ENCODE results near the gene OR2T10.
"Not testable (repeated sequence)": the region's sequence is repeated elsewhere in the genome, so short reads cannot be mapped to it uniquely, and the experiment has no call there.

OR2T10 gene

GRCh38 chr1:248597589-248597988, at the start of gene OR2T10:
TSS of gene OR2T10 (minus strand) at chr1:248597700. CDS start at chr1:248593768, 3,932 bp downstream.
- no peak for DNase-seq

- not testable (repeated sequence) for DNase-seq
Observed at GRCh38 chr1:248645178-248645577, 47.7 kb upstream of the OR2T10 start, which contains the start of gene OR2T35. TSS of gene OR2T35 (minus strand) at chr1:248645278. CDS start at chr1:248639258, 6,020 bp downstream.

- DNase-seq, result not testable (repeated sequence)
Observed at GRCh38 chr1:248642971-248643651, 45.6 kb upstream of the OR2T10 start.

- DNase-seq, result not testable (repeated sequence)
Observed at GRCh38 chr1:248641583-248641982, 44.1 kb upstream of the OR2T10 start.

- DNase-seq, result not testable (repeated sequence)
Observed at GRCh38 chr1:248640906-248641305, 43.4 kb upstream of the OR2T10 start.

GRCh38 chr1:248639652-248640051, 42.2 kb upstream of the OR2T10 start:
- DNase-seq, result not testable (repeated sequence)

GRCh38 chr1:248636612-248637011, 39.1 kb upstream of the OR2T10 start:
- not testable (repeated sequence) for DNase-seq

GRCh38 chr1:248634991-248635390, 37.5 kb upstream of the OR2T10 start, which contains the start of gene OR2T11:
TSS of gene OR2T11 (minus strand) at chr1:248635091. CDS start at chr1:248627128, 7,963 bp downstream.
- DNase-seq, result not testable (repeated sequence)

GRCh38 chr1:248631354-248632008, 34.0 kb upstream of the OR2T10 start:
- DNase-seq, result no peak

GRCh38 chr1:248630551-248630950, 33.1 kb upstream of the OR2T10 start:
- no peak for DNase-seq

GRCh38 chr1:248627971-248628844, 30.7 kb upstream of the OR2T10 start:
- DNase-seq, result no peak

GRCh38 chr1:248625971-248626370, 28.5 kb upstream of the OR2T10 start:
- no peak for DNase-seq

GRCh38 chr1:248625166-248625565, 27.7 kb upstream of the OR2T10 start:
- no peak for DNase-seq

- no peak for DNase-seq
Observed at GRCh38 chr1:248622570-248623001, 25.1 kb upstream of the OR2T10 start.

GRCh38 chr1:248621770-248622169, 24.3 kb upstream of the OR2T10 start:
- no peak for DNase-seq

GRCh38 chr1:248618878-248619277, 21.4 kb upstream of the OR2T10 start:
- peak; percentile 70 to 77 for DNase-seq

GRCh38 chr1:248618119-248618518, 20.6 kb upstream of the OR2T10 start:
- DNase-seq, result no peak

GRCh38 chr1:248613742-248614141, 16.2 kb upstream of the OR2T10 start:
- DNase-seq, result no peak

- peak; percentile 8 to 17 for DNase-seq
Observed at GRCh38 chr1:248611883-248612414, 14.4 kb upstream of the OR2T10 start.

- DNase-seq, result no peak
Observed at GRCh38 chr1:248610301-248610700, 12.8 kb upstream of the OR2T10 start.

GRCh38 chr1:248599396-248599795, 1.9 kb upstream of the OR2T10 start:
- no peak for DNase-seq

- no peak for DNase-seq
Observed at GRCh38 chr1:248596615-248597014, 885 bp downstream of the OR2T10 start.

- DNase-seq, result no peak
Observed at GRCh38 chr1:248593226-248593625, 4.3 kb downstream of the OR2T10 start.
